Left cardiac atrium (tissue), 4 donors: ENCODE measurements around the gene STXBP5L. TPM values are rescaled to one million over a fixed set of nuclear protein-coding genes. Genes with fewer than 3 reads are reported as not detected.
"Not testable (repeated sequence)": the region's sequence is repeated elsewhere in the genome, so short reads cannot be mapped to it uniquely, and the experiment has no call there.

Source experiments
- ATAC-seq, 2 donors: fragments of 200-7000 bp; cut with Tn5 transposase; one replicate each; pipeline ENCODE4 v1.9.1; 2020; ENCODE audit warnings: mild to moderate bottlenecking in 2 of 2, moderate library complexity in 2 of 2
- DNase-seq: peaks from one replicate; pipeline ENCODE4 v3.0.0-alpha.2; 2020
- intact Hi-C, 2 donors: fragments of 100-400 bp; cut with DNase I; formaldehyde crosslinking; loops; one replicate each; pipeline versions ENCODE4 v1.14.1 to v1.15.1; 2022 to 2023
- total RNA-seq, 2 donors: library from RNA; stranded (reverse); fragmentation: NEBNext Ultra II Directional; extraction: Animal tissue kit (Norgen Biotek cat#: 25700); gene quantifications; one replicate each; pipeline ENCODE4 v1.2.1, GENCODE V29; 2021
- donor health status: DM: no; HTN: yes; CAD: no.
- donor health status: DM: no; HTN: yes; CAD: no; lungs with severe emphysema.
- donor health status: DM: yes; HTN: yes; CAD: no.
- donor health status: Dilated cardiomyopathy.

The STXBP5L gene
- total RNA-seq, 2 donors from 2014 or later, result 0.42 TPM; not detected in 1

DNA sequence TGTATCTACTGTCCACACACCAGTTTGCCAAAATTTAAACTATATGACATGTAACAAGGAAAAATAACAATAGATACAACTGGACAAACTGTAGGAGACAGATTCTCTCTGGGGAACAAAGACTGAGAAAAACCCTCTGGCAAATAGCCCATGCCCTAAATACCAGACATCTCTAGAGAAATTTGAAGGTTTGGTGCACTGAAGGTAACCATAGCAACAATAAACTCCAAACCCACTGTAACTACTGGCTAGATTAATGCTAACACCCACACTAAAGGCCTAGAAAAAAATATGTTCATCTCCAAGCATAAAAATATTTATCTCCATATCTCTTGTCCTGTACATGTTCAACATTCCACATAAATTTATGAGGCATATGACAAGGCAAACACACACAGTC lies 267.1 kb downstream of the STXBP5L start:
- ATAC-seq, result peak in 1 of 2 donors; percentile 21
- intact Hi-C loops, result no loop called here
- no peak for DNase-seq

GRCh38 chr3:121190626-121191025 lies 282.6 kb downstream of the STXBP5L start:
- DNase-seq, intact Hi-C loops, ATAC-seq: not testable (repeated sequence)

DNA sequence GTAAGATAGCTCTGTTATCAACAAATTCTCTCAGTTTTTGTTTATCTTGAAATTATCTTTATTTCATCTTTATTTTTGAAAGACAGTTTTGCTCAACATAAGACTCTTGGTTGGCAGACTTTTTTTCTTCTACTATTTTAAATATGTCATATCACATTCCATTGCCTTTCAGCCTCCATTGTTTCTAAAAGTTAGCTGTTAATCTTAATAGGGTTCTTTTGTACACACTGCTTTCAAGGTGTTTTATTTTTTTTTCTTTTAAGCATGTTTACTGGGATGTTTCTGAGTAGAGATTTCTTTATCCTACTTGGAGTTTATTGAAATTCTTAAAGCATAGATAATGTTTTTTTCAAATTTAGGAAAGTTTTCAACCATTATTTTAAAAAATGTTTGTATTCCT lies 294.6 kb downstream of the STXBP5L start:
- no peak for ATAC-seq
- intact Hi-C loops, result no loop called here
- DNase-seq, result no peak

- ATAC-seq, result no peak
- DNase-seq, result no peak
- intact Hi-C loops, result no loop called here
These were observed 315.1 kb downstream of the STXBP5L start for GRCh38 chr3:121223116-121223515.

GRCh38 chr3:121228971-121229370 lies 321.0 kb downstream of the STXBP5L start:
- intact Hi-C loops, result no loop called here
- ATAC-seq (no peak), DNase-seq (no peak)

DNA sequence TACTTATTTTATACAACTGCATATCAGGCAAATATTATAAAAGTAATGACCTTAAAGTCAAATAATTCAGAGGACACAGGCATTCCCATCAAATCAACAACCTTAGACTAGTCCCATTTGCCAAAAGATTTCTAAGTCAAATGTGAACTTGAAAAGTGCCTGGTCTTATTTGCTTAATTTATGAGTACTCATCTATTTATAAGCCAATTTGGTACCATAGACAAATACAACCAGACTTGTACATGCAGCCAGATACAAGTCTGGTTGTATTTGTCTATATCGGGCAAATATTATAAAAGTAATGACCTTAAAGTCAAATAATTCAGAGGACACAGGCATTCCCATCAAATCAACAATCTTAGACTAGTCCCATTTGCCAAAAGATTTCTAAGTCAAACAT lies 322.2 kb downstream of the STXBP5L start:
- DNase-seq, ATAC-seq, intact Hi-C loops: not testable (repeated sequence)

DNA sequence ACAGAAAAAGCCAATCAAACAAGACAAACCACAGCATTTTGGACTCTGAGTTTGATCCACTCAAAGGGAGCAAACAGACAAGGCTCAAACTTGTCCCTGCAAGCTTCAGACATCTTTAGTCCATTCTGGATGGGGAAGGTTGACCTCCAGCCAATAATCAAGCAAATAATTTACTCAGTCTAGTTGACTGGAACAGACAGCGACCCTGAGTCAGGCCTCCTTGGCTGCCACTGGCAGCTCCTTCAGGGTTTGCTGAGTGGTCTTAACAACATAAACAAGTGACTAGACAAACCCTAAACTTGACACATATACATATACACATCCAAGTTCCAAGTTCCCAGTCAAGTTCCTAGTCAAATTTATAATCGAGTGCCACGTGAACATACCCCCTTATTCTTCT lies 323.9 kb downstream of the STXBP5L start:
- ATAC-seq, result no peak
- intact Hi-C loops, result no loop called here
- no peak for DNase-seq

DNA sequence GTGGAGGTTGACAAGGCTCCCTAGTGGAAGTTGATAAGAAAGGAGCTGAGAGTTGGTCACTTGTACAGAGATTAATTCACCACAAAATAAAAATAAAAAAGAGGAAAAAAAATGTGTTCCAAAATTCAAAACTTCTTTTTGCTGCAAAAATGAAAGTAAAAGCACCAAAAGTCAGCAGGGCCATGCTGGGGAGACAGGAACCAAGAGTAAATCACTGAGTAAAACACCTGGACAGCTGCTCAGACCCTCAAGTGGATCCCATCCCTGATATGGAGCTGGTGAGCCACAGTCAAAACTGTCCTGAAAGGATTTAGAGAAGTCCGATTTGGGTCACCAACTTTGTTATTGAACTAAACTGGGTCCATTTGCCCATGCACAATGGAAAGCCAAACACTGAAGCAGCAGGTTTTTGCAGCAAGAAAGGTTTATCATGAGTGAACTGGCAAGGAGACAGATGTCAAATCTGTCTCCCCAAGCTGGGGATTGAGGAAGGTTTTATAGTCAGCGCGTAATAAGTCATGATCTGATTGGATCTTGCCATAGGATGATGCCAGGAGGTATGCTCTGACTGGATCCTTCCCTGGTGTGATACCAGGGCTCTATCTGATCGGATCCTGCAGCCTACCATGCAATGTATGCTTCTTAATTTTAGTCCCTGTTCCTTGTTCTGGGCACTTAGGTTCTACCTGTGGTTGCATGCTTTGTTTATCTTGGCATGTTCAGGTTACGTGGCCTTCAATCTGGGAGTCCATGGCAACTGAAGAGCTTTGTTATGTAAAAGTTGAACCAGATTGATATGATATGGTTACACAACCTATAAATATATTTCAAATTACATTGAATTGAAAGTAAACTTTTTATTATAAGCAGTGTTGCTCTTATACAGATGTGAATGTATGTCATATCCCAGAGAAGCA lies 324.6 kb downstream of the STXBP5L start:
- DNase-seq (no peak), ATAC-seq (no peak)
- intact Hi-C loops, result no loop called here

- intact Hi-C loops, result no loop called here
- ATAC-seq (no peak), DNase-seq (no peak)
These were observed 335.2 kb downstream of the STXBP5L start for GRCh38 chr3:121243208-121243607.

DNA sequence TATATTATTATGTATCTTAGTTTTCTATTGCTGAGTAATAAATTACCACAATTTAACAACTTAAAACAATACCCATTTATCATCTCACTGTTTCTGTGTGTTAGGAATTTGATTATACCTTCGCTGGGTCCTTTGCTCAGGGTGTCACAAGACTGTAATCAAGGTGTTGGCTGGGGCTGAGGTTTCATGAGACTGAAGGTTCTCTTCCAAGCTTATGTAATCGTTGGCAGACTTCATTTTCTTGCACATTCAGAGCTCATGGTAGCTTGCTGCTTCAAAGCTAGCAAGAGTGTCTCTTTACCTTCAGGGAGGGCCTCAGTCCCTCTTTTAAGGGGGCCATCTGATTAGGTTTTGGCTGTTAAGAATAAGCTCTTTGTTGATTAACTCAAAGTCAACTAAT lies 344.7 kb downstream of the STXBP5L start:
- ATAC-seq (no peak), DNase-seq (no peak)
- intact Hi-C loops, result no loop called here

DNA sequence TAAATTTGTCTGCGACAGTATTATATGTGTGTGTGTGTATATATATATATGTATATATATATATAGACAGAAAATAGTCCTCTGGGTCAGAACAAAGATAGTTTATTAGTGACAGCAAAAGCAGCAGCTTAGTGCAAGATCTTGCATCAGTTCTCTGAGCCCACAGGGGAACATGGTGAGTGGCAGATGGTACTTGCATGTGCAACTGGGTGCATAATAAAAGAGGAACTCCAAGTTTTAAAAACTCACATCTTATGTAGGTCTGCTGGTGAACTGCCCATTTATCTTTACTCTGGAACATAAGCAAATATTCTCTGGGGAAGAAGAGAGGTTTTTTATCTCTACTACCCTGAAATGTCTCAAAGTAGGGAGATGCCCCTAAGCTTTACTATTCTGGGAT lies 361.4 kb downstream of the STXBP5L start:
- intact Hi-C loops, result no loop called here
- ATAC-seq (no peak), DNase-seq (no peak)

DNA sequence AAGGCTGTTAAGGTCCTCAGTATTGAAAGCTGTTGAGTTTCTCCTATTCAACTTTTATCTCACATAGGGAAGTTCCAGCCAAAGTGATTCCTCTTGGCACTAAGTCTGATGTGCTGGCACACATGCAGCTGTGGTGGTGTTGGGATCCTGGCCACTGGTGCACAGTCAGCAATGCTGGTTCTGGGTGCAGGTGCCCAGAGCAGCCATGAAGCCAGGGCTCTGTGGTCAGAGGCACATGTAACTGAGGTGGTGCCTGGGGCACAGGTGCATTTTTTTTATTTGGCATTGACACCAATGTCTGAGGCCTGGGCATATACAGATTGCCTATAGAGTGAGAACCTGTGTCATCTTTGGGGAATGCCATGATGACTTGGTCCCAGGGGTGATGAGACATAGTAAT lies 366.4 kb downstream of the STXBP5L start:
- intact Hi-C loops, result no loop called here
- DNase-seq (no peak), ATAC-seq (no peak)

GRCh38 chr3:121295452-121295851 lies 387.4 kb downstream of the STXBP5L start:
- ATAC-seq (no peak), DNase-seq (no peak)
- intact Hi-C loops, result no loop called here

GRCh38 chr3:121295979-121296378 lies 388.0 kb downstream of the STXBP5L start:
- no peak for ATAC-seq
- no peak for DNase-seq
- intact Hi-C loops, result no loop called here

GRCh38 chr3:121324320-121324719 lies 416.3 kb downstream of the STXBP5L start:
- ATAC-seq (no peak), DNase-seq (no peak)
- intact Hi-C loops, result no loop called here

GRCh38 chr3:121330118-121330517 lies 422.1 kb downstream of the STXBP5L start:
- intact Hi-C loops, result no loop called here
- DNase-seq, result no peak
- no peak for ATAC-seq

DNA sequence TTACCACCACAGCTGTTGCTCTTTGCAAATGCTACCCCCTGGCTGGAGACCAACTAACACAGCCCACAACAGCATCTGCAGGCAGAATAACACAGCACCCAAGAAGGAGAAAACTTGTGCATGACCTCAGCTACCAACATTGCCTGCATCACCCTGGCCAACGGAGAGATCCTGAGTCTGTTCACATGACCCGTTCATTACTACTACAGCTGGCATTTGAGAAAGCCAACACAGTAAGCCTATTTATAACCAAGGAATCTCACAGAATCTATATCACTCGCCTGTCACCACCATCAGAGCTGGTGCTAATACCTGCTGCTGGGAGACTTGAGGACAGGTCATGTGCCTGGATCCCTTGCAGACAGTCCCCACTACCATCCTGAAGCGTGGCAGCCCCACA lies 422.6 kb downstream of the STXBP5L start:
- ATAC-seq, result no peak
- intact Hi-C loops, result no loop called here
- no peak for DNase-seq

GRCh38 chr3:121355960-121356359 lies 448.0 kb downstream of the STXBP5L start:
- ATAC-seq, DNase-seq, intact Hi-C loops: not testable (repeated sequence)

GRCh38 chr3:121362035-121362734 lies 454.2 kb downstream of the STXBP5L start:
- ATAC-seq (no peak), DNase-seq (no peak)

GRCh38 chr3:121388308-121388707 lies 480.3 kb downstream of the STXBP5L start:
- DNase-seq, intact Hi-C loops, ATAC-seq: not testable (repeated sequence)

More at GRCh38 chr3:121362035-121362734, 454.2 kb downstream of the STXBP5L start:
- intact Hi-C loops, result no loop called here
